ES-I3 (cell line): ENCODE measurements around the gene PCGF3.

Experiments
- H3K36me3 ChIP-seq: 2 replicates; pipeline ENCODE4 v1.6.1; 2013; ENCODE audit warnings: mild to moderate bottlenecking, low read length, control low read depth, moderate library complexity; ENCODE audit not compliant: insufficient read depth
- H3K4me1 ChIP-seq: 2 replicates; pipeline ENCODE4 v1.6.1; 2013; ENCODE audit warnings: mild to moderate bottlenecking, control low read depth, low read length; ENCODE audit not compliant: insufficient read depth
- H3K9ac ChIP-seq: 2 replicates; pipeline ENCODE4 v1.6.1; 2013; ENCODE audit warnings: low read depth, mild to moderate bottlenecking, low read length, moderate library complexity
- H3K9me3 ChIP-seq: 2 replicates; pipeline ENCODE4 v1.6.1; 2013; ENCODE audit warnings: mild to moderate bottlenecking, low read length, moderate library complexity; ENCODE audit not compliant: control insufficient read depth, insufficient read depth

Gene PCGF3

GRCh38 chr4:712093-712492 lies 6.5 kb downstream of the PCGF3 start:
- Histone ChIP-seq H3K4me1 (no peaks in the 10 kb centered on the region), H3K9ac (no peak overlapping the region), H3K9me3 (no peaks in the 10 kb centered on the region), H3K36me3 (peaks cover 5% of the 10 kb centered on the region)

GRCh38 chr4:712916-713632 lies 7.4 kb downstream of the PCGF3 start:
- Histone ChIP-seq H3K9ac (no peak overlapping the region), H3K4me1 (no peaks in the 10 kb centered on the region), H3K36me3 (peaks cover 5% of the 10 kb centered on the region), H3K9me3 (no peaks in the 10 kb centered on the region)

GRCh38 chr4:714087-714486 lies 8.5 kb downstream of the PCGF3 start:
- Histone ChIP-seq H3K9me3 (no peaks in the 10 kb centered on the region), H3K9ac (no peak overlapping the region), H3K36me3 (peaks cover 5% of the 10 kb centered on the region), H3K4me1 (no peaks in the 10 kb centered on the region)

- H3K9me3 ChIP-seq: no peaks in the 10 kb centered on the region
- no peak overlapping the region for H3K9ac ChIP-seq
- no peaks in the 10 kb centered on the region for H3K4me1 ChIP-seq
- 0 out of 2 replicates have a peak, but pooled peaks cover 2% of the 10 kb centered on the region for H3K36me3 ChIP-seq
Measured at GRCh38 chr4:717601-718320, 12.1 kb downstream of the PCGF3 start.

GRCh38 chr4:718460-718859 lies 12.8 kb downstream of the PCGF3 start:
- H3K9ac ChIP-seq: no peak overlapping the region
- no peaks in the 10 kb centered on the region for H3K4me1 ChIP-seq
- 0 out of 2 replicates have a peak, but pooled peaks cover 2% of the 10 kb centered on the region for H3K36me3 ChIP-seq
- H3K9me3 ChIP-seq: no peaks in the 10 kb centered on the region

- Histone ChIP-seq H3K9ac (no peak overlapping the region), H3K9me3 (no peaks in the 10 kb centered on the region), H3K4me1 (no peaks in the 10 kb centered on the region), H3K36me3 (0 out of 2 replicates have a peak, but pooled peaks cover 2% of the 10 kb centered on the region)
Measured at GRCh38 chr4:720111-720860, 14.7 kb downstream of the PCGF3 start.

- Histone ChIP-seq H3K4me1 (no peaks in the 10 kb centered on the region), H3K9me3 (no peaks in the 10 kb centered on the region), H3K9ac (no peak overlapping the region), H3K36me3 (0 out of 2 replicates have a peak, but pooled peaks cover 2% of the 10 kb centered on the region)
Measured at GRCh38 chr4:721261-722168, 15.9 kb downstream of the PCGF3 start.

- Histone ChIP-seq H3K9me3 (no peaks in the 10 kb centered on the region), H3K36me3 (0 out of 2 replicates have a peak, but pooled peaks cover 2% of the 10 kb centered on the region), H3K9ac (no peak overlapping the region), H3K4me1 (no peaks in the 10 kb centered on the region)
Measured at GRCh38 chr4:722169-722725, 16.6 kb downstream of the PCGF3 start.

GRCh38 chr4:722851-723360 lies 17.3 kb downstream of the PCGF3 start:
- Histone ChIP-seq H3K4me1 (no peaks in the 10 kb centered on the region), H3K9me3 (no peaks in the 10 kb centered on the region), H3K36me3 (0 out of 2 replicates have a peak, but pooled peaks cover 2% of the 10 kb centered on the region), H3K9ac (no peak overlapping the region)

- 0 out of 2 replicates have a peak, but pooled peaks cover 2% of the 10 kb centered on the region for H3K36me3 ChIP-seq
- no peaks in the 10 kb centered on the region for H3K9me3 ChIP-seq
- no peaks in the 10 kb centered on the region for H3K4me1 ChIP-seq
- no peak overlapping the region for H3K9ac ChIP-seq
Measured at GRCh38 chr4:723751-724530, 18.3 kb downstream of the PCGF3 start.

- H3K36me3 ChIP-seq: 0 out of 2 replicates have a peak, but pooled peaks cover 2% of the 10 kb centered on the region
- H3K9ac ChIP-seq: no peak overlapping the region
- no peaks in the 10 kb centered on the region for H3K4me1 ChIP-seq
- H3K9me3 ChIP-seq: no peaks in the 10 kb centered on the region
Measured at GRCh38 chr4:725391-726234, 20.0 kb downstream of the PCGF3 start.

- Histone ChIP-seq H3K36me3 (0 out of 2 replicates have a peak, but pooled peaks cover 2% of the 10 kb centered on the region), H3K9ac (no peak overlapping the region), H3K9me3 (no peaks in the 10 kb centered on the region), H3K4me1 (no peaks in the 10 kb centered on the region)
Measured at GRCh38 chr4:726235-726787, 20.7 kb downstream of the PCGF3 start.
